Measurements from ENCODE around the gene SDK2. TPM values are rescaled to one million over a fixed set of nuclear protein-coding genes. Genes with fewer than 3 reads are reported as not detected.

SDK2 gene
- total and polyA plus RNA-seq, 9 of the 15 experiments (the other 6 are each of a cell fraction or from before 2014, with no cell fraction given) = 0.04 TPM; not detected in 8

GRCh38 chr17:73311781-73312641 lies 332.2 kb downstream of the SDK2 start, which contains the start of gene CDC42EP4:
Gene CDC42EP4 (minus strand): TSS chr17:73312001. CDS start chr17:73286500, 25,501 bp downstream.
- BruUV-seq (replicated peaks) = TSS peak; percentile 67
- intact Hi-C loops (cut with micrococcal nuclease) (loop anchor here (1.0 to 5.0 kb wide), 3 partner anchors 55 to 79 kb away; a partner anchor contains a TSS), in situ Hi-C loops (cut with MboI) (no loop called here)
- Histone ChIP-seq H2AFZ (ENCODE audit: low read depth, low read length) (peak within 1 kb of the TSS; percentile 92), H3K4me1 (replicated peaks in 1 of 2; ENCODE audit: control insufficient read depth in 2 of 2, insufficient read depth in 2 of 2, low read length in 2 of 2) (peaks cover 22 to 53% of the 10 kb centered on the region in 2 experiments), H3K79me2 (ENCODE audit: control insufficient read depth, insufficient read depth, low read length) (peaks cover 37% of the 10 kb centered on the region), H3K9ac (ENCODE audit: insufficient read depth in 1 of 2, low read depth in 2 of 2, low read length in 2 of 2) (peak within 1 kb of the TSS; percentile 72 to 94), H3K9me1 (ENCODE audit: control insufficient read depth, insufficient read depth, low read length) (peaks cover under 1% of the 10 kb centered on the region), H3K4me2 (ENCODE audit: insufficient read depth, low read length) (peak within 1 kb of the TSS; percentile 81), H3K36me3 (ENCODE audit: control insufficient read depth, insufficient read depth, low read length) (peaks cover under 1% of the 10 kb centered on the region; the same call in 1 of the 3 replicates), H4K20me1 (replicated peaks; ENCODE audit: control insufficient read depth, insufficient read depth, low read length) (no peaks in the 10 kb centered on the region), H3K27me3 (ENCODE audit: control insufficient read depth in 2 of 2, insufficient read depth in 2 of 2, low read length in 2 of 2) (no peaks in the 10 kb centered on the region), H3K9me3 (replicated peaks; ENCODE audit: control insufficient read depth, insufficient read depth, low read depth, low read length) (no peaks in the 10 kb centered on the region), H3K27ac (ENCODE audit: extremely low read depth, low read depth, low read length) (peak within 1 kb of the TSS; percentile 77), H3K4me3 (peak within 1 kb of the TSS; percentile 77)
- POLR2A ChIA-PET = interaction anchor here (0.6 to 1.5 kb wide), 6 partner anchors 10 to 74 kb away, joined by 3 to 8 read pairs (median 4); no protein-coding TSS in a partner anchor
- CTCF ChIA-PET (ENCODE audit: low intra/inter-chr PET ratio) = interaction anchor here (1.0 to 2.6 kb wide), 2 partner anchors 12 to 58 kb away, joined by 3 to 14 read pairs; no protein-coding TSS in a partner anchor
- 6% methylated on average over 28 of the region's 71 CpGs for WGBS (ENCODE audit: insufficient coverage, low coverage, missing lambda C conversion rate)
- FAIRE-seq = peak; percentile 81
- DNase-seq (ENCODE audit: extremely low read depth in 1 of 4, low spot score in 3 of 4) = peak; percentile 90 to 93 (median 92)
- ATAC-seq = peak; percentile 89
- TF ChIP-seq PKNOX1 (IDR thresholded peaks at IDR 0.05) = 0 out of 2 replicates have a peak, but pooled peaks have one; percentile 26
- TF ChIP-seq CTBP1 (IDR thresholded peaks at IDR 0.05; ENCODE audit: borderline replicate concordance) = peak; percentile 41; the same call in 1 of the 2 replicates
- TF ChIP-seq TRIM24 (IDR thresholded peaks at IDR 0.05) = no peak
- TF ChIP-seq TEAD1 (CRISPR knock-in tag; IDR thresholded peaks at IDR 0.05) = no peak
- peak; percentile 53; the same call in 1 of the 2 replicates for TF ChIP-seq GABPB1 (CRISPR knock-in tag; IDR thresholded peaks at IDR 0.05)
- no peak for TF ChIP-seq HNRNPL (IDR thresholded peaks at IDR 0.05; ENCODE audit: low read depth, low read length)
- no peak for TF ChIP-seq ZNF184 (CRISPR knock-in tag; IDR thresholded peaks at IDR 0.05)
- TF ChIP-seq CREB5 (CRISPR knock-in tag; IDR thresholded peaks at IDR 0.05) = no peak
- peak in 1 of 2 experiments; percentile 69 for TF ChIP-seq E2F6 (IDR thresholded peaks at IDR 0.05; ENCODE audit: borderline replicate concordance in 1 of 2, extremely low read depth in 1 of 2, insufficient read depth in 1 of 2, insufficient read length in 1 of 2, low read depth in 1 of 2, low read length in 1 of 2, poor library complexity in 1 of 2, severe bottlenecking in 1 of 2)
- 0 out of 2 replicates have a peak, but pooled peaks have one; percentile 44 for TF ChIP-seq LCOR (CRISPR knock-in tag; IDR thresholded peaks at IDR 0.05)
- no peak for TF ChIP-seq TCFL5 (CRISPR knock-in tag; conservative IDR thresholded peaks at IDR 0.05)
- TF ChIP-seq TAF7 (tag; IDR thresholded peaks at IDR 0.05) = 0 out of 2 replicates have a peak, but pooled peaks have one; percentile 24
- TF ChIP-seq STAT6 (CRISPR knock-in tag; IDR thresholded peaks at IDR 0.05) = no peak
- 0 out of 2 replicates have a peak, but pooled peaks have one; percentile 18 for TF ChIP-seq ZNF589 (CRISPR knock-in tag; IDR thresholded peaks at IDR 0.05; ENCODE audit: low read depth)

Data from K562 (cell line).